SK-N-MC (cell line): ENCODE data around the gene GGTA1.

Experiments used
- EZH2 ChIP-seq: fragments of 200-600 bp; sonication (generic); IDR thresholded peaks from one replicate; pipeline ENCODE4 v1.6.1; 2017; ENCODE audit warnings: antibody characterized with exemption
- FOXP2 ChIP-seq: optimal IDR thresholded peaks from 2 replicates; pipeline ENCODE3; 2011; ENCODE audit warnings: mild to moderate bottlenecking, moderate library complexity; ENCODE audit not compliant: insufficient read depth; ENCODE audit errors: extremely low read length, control extremely low read depth
- POLR2AphosphoS5 ChIP-seq: IDR thresholded peaks from 2 replicates; pipeline ENCODE4 v1.6.1; 2012; ENCODE audit warnings: mild to moderate bottlenecking, low read depth, low read length, borderline replicate concordance

DNA sequence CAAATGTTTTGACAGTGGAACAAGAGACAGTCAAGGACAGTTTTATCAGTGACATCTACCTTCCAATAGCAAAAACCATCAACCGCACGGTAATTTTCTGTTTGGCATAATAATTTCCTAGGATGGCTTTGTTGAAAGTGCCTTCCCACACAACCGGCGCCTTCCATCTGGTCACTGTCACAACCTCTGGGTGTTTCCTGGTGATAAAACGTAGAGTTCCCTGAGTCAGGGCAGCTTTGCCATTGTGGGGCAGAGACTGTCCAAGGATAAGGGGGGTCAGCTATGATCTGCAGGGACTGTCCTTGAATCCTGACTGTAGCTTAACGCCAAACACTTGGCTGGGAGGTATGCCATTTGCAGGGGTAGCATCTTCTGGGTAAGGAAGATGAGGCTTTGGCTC is 47.6 kb downstream of the GGTA1 start:
- no peak for TF ChIP-seq EZH2
- TF ChIP-seq POLR2AphosphoS5: no peak
- no peak for TF ChIP-seq FOXP2
